GM12878 (cell line): ENCODE data around the gene NCL. TPM values are rescaled to one million over a fixed set of nuclear protein-coding genes. Genes with fewer than 3 reads are reported as not detected.
A peak's percentile ranks its signal among the peaks of the same experiment; 100 is the strongest.

ENCODE experiments used
- ATAC-seq: fragments of 200-7000 bp; cut with Tn5 transposase; 3 replicates; pipeline ENCODE4 v1.9.1; 2020; ENCODE audit warnings: mild to moderate bottlenecking, moderate library complexity
- BruUV-seq: library from RNA; stranded (reverse); fragments of 400-500 nt; replicated peaks from 2 replicates; lab custom pipeline; 2021; lab: Mats Ljungman, UMichigan
- CTCF ChIA-PET: fragments of 300-600 bp; sonication (Branson Sonifier 250); formaldehyde crosslinking; extraction: SDS; loops from one replicate; lab custom pipeline; 2021; ENCODE audit warnings: inconsistent platforms; lab: Yijun Ruan, JAX
- POLR2A ChIA-PET: fragments of 350-600 bp; formaldehyde crosslinking; extraction: SDS; loops from one replicate; lab custom pipeline; 2021; ENCODE audit warnings: inconsistent platforms; lab: Charles Lee
- RAD21 ChIA-PET: fragments of 300-600 bp; sonication (Branson Sonifier 250); formaldehyde crosslinking; loops from one replicate; lab custom pipeline; 2023; ENCODE audit warnings: antibody characterized with exemption; ENCODE audit not compliant: unreplicated experiment; lab: Charles Lee
- SMC1A ChIA-PET: fragments of 300-600 bp; sonication (Branson Sonifier 250); formaldehyde crosslinking; loops from one replicate; lab custom pipeline; 2023; ENCODE audit not compliant: unreplicated experiment, uncharacterized antibody; lab: Charles Lee
- DNase-seq: peaks from one replicate; pipeline ENCODE4 v3.0.0-alpha.2; 2011; ENCODE audit warnings: low read depth, low spot score
- FAIRE-seq: peaks from 3 replicates; lab custom pipeline; 2011; peaks lifted over from hg19 to GRCh38; lab: Jason Lieb, UNC
- H2AFZ ChIP-seq: 2 replicates; pipeline ENCODE4 v1.6.0; 2011; ENCODE audit warnings: low read depth, low read length, control low read depth; ENCODE audit not compliant: control insufficient read depth
- H3K27ac ChIP-seq: 2 replicates; pipeline ENCODE4 v1.5.1; 2011; ENCODE audit warnings: control low read depth; ENCODE audit not compliant: control insufficient read depth, insufficient read depth
- H3K27me3 ChIP-seq, 2 experiments: replicated peaks in 1 of 2; 2 replicates each; pipeline versions ENCODE4 v1.6.0 to v1.6.1; 2011; ENCODE audit warnings: low read length in 1 of 2; ENCODE audit not compliant: control insufficient read depth in 2 of 2, insufficient read depth in 2 of 2
- H3K36me3 ChIP-seq, 2 experiments: 2 replicates each; pipeline ENCODE4 v1.5.1; 2011; ENCODE audit warnings: low read length in 1 of 2; ENCODE audit not compliant: control insufficient read depth in 2 of 2, insufficient read depth in 2 of 2
- H3K4me1 ChIP-seq: 2 replicates; pipeline ENCODE4 v1.6.1; 2011; ENCODE audit warnings: mild to moderate bottlenecking, low read length, moderate library complexity, mixed read lengths; ENCODE audit not compliant: control insufficient read depth, insufficient read depth
- H3K4me2 ChIP-seq: 2 replicates; pipeline ENCODE4 v1.6.0; 2011; ENCODE audit warnings: control low read depth; ENCODE audit not compliant: control insufficient read depth, insufficient read depth
- H3K4me3 ChIP-seq: fragments of 200-600 bp; sonication (generic); 2 replicates; pipeline ENCODE4 v1.5.1; 2016
- H3K79me2 ChIP-seq: 2 replicates; pipeline ENCODE4 v1.6.0; 2011; ENCODE audit warnings: low read length; ENCODE audit not compliant: control insufficient read depth, insufficient read depth
- H3K9ac ChIP-seq: 2 replicates; pipeline ENCODE4 v1.8.0; 2011; ENCODE audit warnings: low read length, control low read depth, mixed read lengths; ENCODE audit not compliant: control insufficient read depth, insufficient read depth
- H3K9me3 ChIP-seq: replicated peaks from 3 replicates; pipeline ENCODE4 v1.5.1; 2011; ENCODE audit warnings: mild to moderate bottlenecking, low read length; ENCODE audit not compliant: control insufficient read depth, insufficient read depth
- H4K20me1 ChIP-seq: 2 replicates; pipeline ENCODE4 v1.6.0; 2011; ENCODE audit not compliant: control insufficient read depth, insufficient read depth
- CBFB ChIP-seq: IDR thresholded peaks from 2 replicates; pipeline ENCODE4 v1.6.1; 2016; ENCODE audit warnings: antibody characterized with exemption, low read depth
- KLF5 ChIP-seq: fragments of 450-650 bp; IDR thresholded peaks from 2 replicates; pipeline ENCODE4 v1.6.1; 2014; ENCODE audit warnings: mild to moderate bottlenecking; ENCODE audit not compliant: partially characterized antibody
- PKNOX1 ChIP-seq: fragments of 450-650 bp; IDR thresholded peaks from 2 replicates; pipeline ENCODE4 v1.6.1; 2016; ENCODE audit warnings: mild to moderate bottlenecking
- RAD21 ChIP-seq: IDR thresholded peaks from 2 replicates; pipeline ENCODE4 v1.6.1; 2011; ENCODE audit warnings: mild to moderate bottlenecking, low read depth, low read length, moderate library complexity; ENCODE audit not compliant: insufficient read depth
- ZNF622 ChIP-seq: fragments of 450-650 bp; IDR thresholded peaks from 2 replicates; pipeline ENCODE4 v1.6.1; 2017; ENCODE audit warnings: mild to moderate bottlenecking, inconsistent platforms
- WGBS: methylation state at CpG from one replicate; pipeline ENCODE4 v1.1.6; 2016; ENCODE audit warnings: low lambda C conversion rate; ENCODE audit not compliant: insufficient replicate concordance, insufficient coverage; ENCODE audit errors: missing lambda C conversion rate; 5-methylcytosine and 5-hydroxymethylcytosine counted together
- in situ Hi-C: fragments of 300-500 bp; cut with MboI; formaldehyde crosslinking; loops from 9 replicates; pipeline ENCODE4 v1.14.3; 2018; ENCODE audit warnings: mixed read lengths
- intact Hi-C: fragments of 100-400 bp; cut with micrococcal nuclease; formaldehyde crosslinking; loops from one replicate; pipeline ENCODE4 v1.14.2; 2022; ENCODE audit not compliant: unreplicated experiment
- polyA plus RNA-seq, 11 experiments: library from polyadenylated mRNA; depleted of rRNA in 4 of 11; unstranded in 6 of 11; stranded (reverse) in 5 of 11; fragments of >200 nt; fragmentation: Nextera tagmentation in 4 of 11; fragmentation: Illumina TruSeq in 1 of 11; extraction: Ambion mirVana in 4 of 11; extraction: Trizol in 1 of 11; gene quantifications; 1 replicate in 1 of 11; 2 replicates in 10 of 11; pipeline versions ENCODE4 v1.2.1 to v1.2.3, GENCODE V29; 2011 to 2016; ENCODE audit warnings: inconsistent platforms in 2 of 11, missing spikeins in 2 of 11, low read depth in 1 of 11
- total RNA-seq, 4 experiments: library from RNA; depleted of rRNA in 3 of 4; stranded (reverse); fragments of >200 nt in 3 of 4; fragmentation: Illumina TruSeq in 1 of 4; extraction: Trizol in 1 of 4; gene quantifications; 2 replicates each; pipeline versions ENCODE4 v1.2.1 to v1.2.3, GENCODE V29; 2013 to 2021

The NCL gene
- total and polyA plus RNA-seq, 10 of the 15 experiments (the other 5 are each of a cell fraction or from before 2014, with no cell fraction given) = 123 to 1,207 (median 529) TPM

- TF ChIP-seq CBFB = no peak
- no peak for TF ChIP-seq KLF5
- TF ChIP-seq ZNF622 = no peak
Observed at GRCh38 chr2:231429901-231430300, 34.4 kb downstream of the NCL start (continued).

GRCh38 chr2:231429152-231429551, 35.1 kb downstream of the NCL start:
- RAD21 ChIA-PET = no interaction called here
- in situ Hi-C loops = no loop called here
- no peak overlapping the region for H3K27ac ChIP-seq
- POLR2A ChIA-PET = interaction anchor here (0.7 kb wide), 1 partner anchor 185 kb away, joined by 3 read pairs; no protein-coding TSS in a partner anchor
- BruUV-seq = no TSS peak
- peaks cover 6% of the 10 kb centered on the region; the same call in 2 of the 3 replicates for H3K9me3 ChIP-seq
- ATAC-seq (no peak), FAIRE-seq (no peak), DNase-seq (no peak)
- TF ChIP-seq RAD21 (no peak), PKNOX1 (peak; percentile 35; the same call in 1 of the 2 replicates)
- H3K27me3 ChIP-seq = no peaks in the 10 kb centered on the region
- H3K79me2 ChIP-seq = no peaks in the 10 kb centered on the region
- intact Hi-C loops = no loop called here
- H3K36me3 ChIP-seq = no peaks in the 10 kb centered on the region
- no peak overlapping the region for H3K4me3 ChIP-seq
- no peaks in the 10 kb centered on the region for H4K20me1 ChIP-seq
- H3K4me2 ChIP-seq = no peak overlapping the region
- SMC1A ChIA-PET = interaction anchor here (1.6 kb wide), 1 partner anchor 29 kb away, joined by 4 read pairs; no protein-coding TSS in a partner anchor
- H3K9ac ChIP-seq = no peak overlapping the region
- no peak overlapping the region for H2AFZ ChIP-seq
- H3K4me1 ChIP-seq = peaks cover 12% of the 10 kb centered on the region
- CTCF ChIA-PET = no interaction called here
- 64% methylated on average over 6 of the region's 6 CpGs for WGBS
